HG03045 (cell line): Measurements from ENCODE around the gene PACRG.
"Not testable (repeated sequence)": the region's sequence is repeated elsewhere in the genome, so short reads cannot be mapped to it uniquely, and the experiment has no call there.

Source experiments
- ATAC-seq: cut with Tn5 transposase; IDR thresholded peaks from one replicate; pipeline ENCODE4 v1.9.1; 2021; ENCODE audit warnings: mild to moderate bottlenecking, moderate library complexity; ENCODE audit not compliant: unreplicated experiment

PACRG gene

GRCh38 chr6:162727322-162728182, at the start of gene PACRG, which contains the start of gene PRKN:
TSS of gene PACRG (plus strand) at chr6:162727974.
TSS of gene PRKN (minus strand) at chr6:162727766.
- ATAC-seq: peak; percentile 99

- not testable (repeated sequence) for ATAC-seq
These were observed 48.9 kb upstream of the PACRG start for GRCh38 chr6:162678896-162679295.

GRCh38 chr6:162679681-162680080, 48.1 kb upstream of the PACRG start:
- no peak for ATAC-seq

GRCh38 chr6:162680367-162680766, 47.4 kb upstream of the PACRG start:
- ATAC-seq: no peak

GRCh38 chr6:162680871-162681270, 46.9 kb upstream of the PACRG start:
- no peak for ATAC-seq

GRCh38 chr6:162681447-162681846, 46.3 kb upstream of the PACRG start:
- no peak for ATAC-seq

- no peak for ATAC-seq
These were observed 44.6 kb upstream of the PACRG start for GRCh38 chr6:162683135-162683534.

GRCh38 chr6:162684052-162684451, 43.7 kb upstream of the PACRG start:
- no peak for ATAC-seq

- no peak for ATAC-seq
These were observed 42.8 kb upstream of the PACRG start for GRCh38 chr6:162684961-162685360.

- ATAC-seq: no peak
These were observed 42.2 kb upstream of the PACRG start for GRCh38 chr6:162685586-162685985.

- ATAC-seq: no peak
These were observed 38.9 kb upstream of the PACRG start for GRCh38 chr6:162688751-162689345.

- ATAC-seq: no peak
These were observed 37.6 kb upstream of the PACRG start for GRCh38 chr6:162690158-162690557.

- ATAC-seq: no peak
These were observed 29.8 kb upstream of the PACRG start for GRCh38 chr6:162697872-162698403.

GRCh38 chr6:162698440-162698839, 29.3 kb upstream of the PACRG start:
- no peak for ATAC-seq

- no peak for ATAC-seq
These were observed 27.8 kb upstream of the PACRG start for GRCh38 chr6:162699961-162700360.

- no peak for ATAC-seq
These were observed 26.8 kb upstream of the PACRG start for GRCh38 chr6:162700966-162701365.

GRCh38 chr6:162701551-162701950, 26.2 kb upstream of the PACRG start:
- ATAC-seq: no peak

GRCh38 chr6:162702446-162702845, 25.3 kb upstream of the PACRG start:
- no peak for ATAC-seq

GRCh38 chr6:162704001-162704400, 23.8 kb upstream of the PACRG start:
- ATAC-seq: no peak

- ATAC-seq: no peak
These were observed 22.0 kb upstream of the PACRG start for GRCh38 chr6:162705736-162706135.

- no peak for ATAC-seq
These were observed 21.5 kb upstream of the PACRG start for GRCh38 chr6:162706232-162706631.

GRCh38 chr6:162708971-162709370, 18.8 kb upstream of the PACRG start:
- no peak for ATAC-seq
